HG03139 (cell line): ENCODE data around the gene SLC24A4.

Source experiments
- ATAC-seq: cut with Tn5 transposase; IDR thresholded peaks from one replicate; pipeline ENCODE4 v1.9.1; 2021; ENCODE audit not compliant: unreplicated experiment

Gene SLC24A4

GRCh38 chr14:92323011-92323915, at the start of gene SLC24A4:
SLC24A4 (plus strand) TSS chr14:92323165; CDS start chr14:92323831, 666 bp downstream.
- ATAC-seq, result no peak

- ATAC-seq, result no peak
Observed at GRCh38 chr14:92273166-92273565, 49.8 kb upstream of the SLC24A4 start.

GRCh38 chr14:92274055-92274454, 48.9 kb upstream of the SLC24A4 start:
- no peak for ATAC-seq

GRCh38 chr14:92276074-92276473, 46.9 kb upstream of the SLC24A4 start:
- no peak for ATAC-seq

GRCh38 chr14:92277031-92277430, 45.9 kb upstream of the SLC24A4 start:
- no peak for ATAC-seq

GRCh38 chr14:92280554-92281262, 42.3 kb upstream of the SLC24A4 start:
- no peak for ATAC-seq

GRCh38 chr14:92282669-92283068, 40.3 kb upstream of the SLC24A4 start:
- ATAC-seq, result no peak

GRCh38 chr14:92285311-92285710, 37.7 kb upstream of the SLC24A4 start:
- ATAC-seq, result no peak

GRCh38 chr14:92287987-92288386, 35.0 kb upstream of the SLC24A4 start:
- no peak for ATAC-seq

GRCh38 chr14:92288994-92289660, 33.8 kb upstream of the SLC24A4 start:
- ATAC-seq, result no peak

- no peak for ATAC-seq
Observed at GRCh38 chr14:92292673-92293072, 30.3 kb upstream of the SLC24A4 start.

GRCh38 chr14:92294506-92294905, 28.5 kb upstream of the SLC24A4 start:
- no peak for ATAC-seq

- ATAC-seq, result no peak
Observed at GRCh38 chr14:92297818-92298595, 25.0 kb upstream of the SLC24A4 start.

GRCh38 chr14:92302481-92302880, 20.5 kb upstream of the SLC24A4 start:
- no peak for ATAC-seq

- no peak for ATAC-seq
Observed at GRCh38 chr14:92308716-92309115, 14.2 kb upstream of the SLC24A4 start.

GRCh38 chr14:92309968-92310530, 12.9 kb upstream of the SLC24A4 start:
- ATAC-seq, result no peak

GRCh38 chr14:92310776-92311375, 12.1 kb upstream of the SLC24A4 start:
- ATAC-seq, result no peak

GRCh38 chr14:92314182-92314581, 8.8 kb upstream of the SLC24A4 start:
- ATAC-seq, result no peak

- ATAC-seq, result no peak
Observed at GRCh38 chr14:92315050-92315805, 7.7 kb upstream of the SLC24A4 start.
